ENCODE measurements around the gene SUPT20HL1. TPM values are rescaled to one million over a fixed set of nuclear protein-coding genes. Genes with fewer than 3 reads are reported as not detected.
"Not testable (repeated sequence)": the region's sequence is repeated elsewhere in the genome, so short reads cannot be mapped to it uniquely, and the experiment has no call there.

The SUPT20HL1 gene
- total RNA-seq, 1 experiment from 2014 or later, result not detected

DNA sequence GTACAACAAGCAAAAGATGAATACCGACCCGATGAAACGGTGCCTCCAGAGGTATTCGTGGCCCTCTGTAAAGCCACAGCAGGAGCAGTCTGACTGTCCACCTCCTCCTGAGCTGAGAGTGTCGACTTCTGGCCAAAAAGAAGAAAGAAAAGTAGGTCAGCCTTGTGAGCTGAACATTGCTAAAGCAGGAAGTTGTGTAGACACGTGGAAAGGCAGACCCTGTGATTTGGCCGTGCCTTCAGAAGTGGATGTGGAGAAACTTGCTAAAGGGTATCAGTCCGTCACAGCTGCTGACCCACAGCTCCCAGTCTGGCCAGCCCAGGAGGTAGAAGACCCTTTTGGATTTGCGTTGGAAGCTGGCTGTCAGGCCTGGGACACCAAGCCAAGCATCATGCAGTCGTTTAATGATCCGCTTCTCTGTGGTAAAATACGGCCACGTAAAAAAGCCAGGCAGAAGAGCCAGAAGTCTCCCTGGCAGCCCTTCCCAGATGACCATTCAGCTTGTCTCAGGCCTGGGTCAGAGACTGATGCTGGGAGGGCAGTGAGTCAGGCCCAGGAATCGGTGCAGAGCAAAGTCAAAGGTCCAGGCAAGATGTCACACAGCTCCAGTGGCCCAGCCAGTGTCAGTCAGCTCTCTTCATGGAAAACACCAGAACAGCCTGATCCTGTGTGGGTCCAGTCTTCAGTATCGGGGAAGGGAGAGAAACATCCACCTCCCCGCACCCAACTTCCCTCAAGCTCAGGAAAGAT is 3.2 kb downstream of the SUPT20HL1 start:
- not testable (repeated sequence) for DNase-seq (ENCODE audit: low spot score)

DNA sequence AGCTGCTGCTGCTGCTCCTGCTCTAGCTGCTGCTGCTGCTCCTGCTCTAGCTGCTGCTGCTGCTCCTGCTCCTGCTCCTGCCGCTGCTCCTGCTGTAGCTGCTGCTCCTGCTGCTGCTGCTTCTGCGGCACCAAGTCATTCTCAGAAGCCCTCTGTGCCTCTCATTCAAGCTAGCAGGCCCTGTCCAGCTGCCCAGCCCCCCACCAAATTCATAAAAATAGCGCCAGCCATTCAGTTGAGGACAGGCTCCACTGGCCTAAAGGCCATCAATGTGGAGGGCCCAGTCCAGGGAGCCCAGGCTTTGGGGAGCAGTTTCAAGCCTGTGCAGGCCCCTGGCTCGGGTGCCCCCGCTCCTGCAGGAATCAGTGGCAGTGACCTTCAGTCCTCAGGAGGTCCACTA is 3.9 kb downstream of the SUPT20HL1 start:
- DNase-seq (ENCODE audit: low spot score), result no peak

DNA sequence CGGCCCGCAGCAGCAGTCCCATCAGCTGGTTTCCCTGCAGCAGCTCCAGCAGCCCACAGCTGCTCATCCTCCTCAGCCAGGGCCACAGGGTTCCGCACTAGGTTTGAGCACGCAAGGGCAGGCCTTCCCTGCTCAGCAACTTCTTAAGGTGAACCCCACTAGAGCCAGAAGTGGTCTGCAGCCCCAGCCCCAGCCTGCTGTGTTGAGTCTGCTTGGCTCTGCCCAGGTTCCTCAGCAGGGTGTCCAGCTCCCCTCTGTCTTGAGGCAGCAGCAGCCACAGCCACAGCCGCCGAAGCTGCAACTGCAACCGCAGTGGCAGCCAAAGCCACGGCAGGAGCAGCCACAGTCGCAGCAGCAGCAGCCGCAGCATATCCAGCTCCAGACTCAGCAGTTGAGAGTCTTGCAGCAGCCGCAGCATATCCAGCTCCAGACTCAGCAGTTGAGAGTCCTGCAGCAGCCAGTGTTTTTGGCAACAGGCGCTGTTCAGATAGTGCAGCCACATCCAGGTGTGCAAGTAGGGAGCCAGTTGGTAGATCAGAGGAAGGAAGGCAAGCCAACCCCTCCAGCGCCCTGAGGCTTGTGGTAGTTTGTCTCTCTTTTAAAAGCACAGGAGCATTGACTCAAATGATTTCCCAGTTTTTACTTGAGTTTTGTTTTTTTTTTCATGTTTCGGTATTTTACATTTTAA is 4.6 kb downstream of the SUPT20HL1 start:
- no peak for DNase-seq (ENCODE audit: low spot score)

- not testable (repeated sequence) for DNase-seq (ENCODE audit: low spot score)
These were observed 6.4 kb downstream of the SUPT20HL1 start for GRCh38 chrX:24366762-24367400.

DNA sequence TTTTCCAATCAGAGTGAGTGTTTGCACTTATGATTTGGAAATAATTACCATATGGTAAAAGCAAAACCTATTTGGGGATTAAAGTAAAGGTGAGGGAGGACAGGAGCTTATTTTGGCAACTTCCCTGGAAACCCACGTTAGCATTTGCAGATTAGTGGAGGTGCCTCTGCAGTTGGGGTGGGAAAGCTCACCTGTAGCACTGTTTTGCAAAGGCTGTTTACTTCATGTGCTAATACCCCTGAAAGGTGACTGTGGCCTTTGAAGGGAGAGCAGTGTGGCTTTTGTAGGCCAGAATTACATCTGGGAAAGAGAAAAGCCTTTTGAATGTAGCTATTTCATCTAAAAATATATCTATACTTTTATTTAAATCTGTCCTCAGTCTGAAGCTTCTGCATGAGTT is 9.4 kb downstream of the SUPT20HL1 start:
- no peak for DNase-seq (ENCODE audit: low spot score)

DNA sequence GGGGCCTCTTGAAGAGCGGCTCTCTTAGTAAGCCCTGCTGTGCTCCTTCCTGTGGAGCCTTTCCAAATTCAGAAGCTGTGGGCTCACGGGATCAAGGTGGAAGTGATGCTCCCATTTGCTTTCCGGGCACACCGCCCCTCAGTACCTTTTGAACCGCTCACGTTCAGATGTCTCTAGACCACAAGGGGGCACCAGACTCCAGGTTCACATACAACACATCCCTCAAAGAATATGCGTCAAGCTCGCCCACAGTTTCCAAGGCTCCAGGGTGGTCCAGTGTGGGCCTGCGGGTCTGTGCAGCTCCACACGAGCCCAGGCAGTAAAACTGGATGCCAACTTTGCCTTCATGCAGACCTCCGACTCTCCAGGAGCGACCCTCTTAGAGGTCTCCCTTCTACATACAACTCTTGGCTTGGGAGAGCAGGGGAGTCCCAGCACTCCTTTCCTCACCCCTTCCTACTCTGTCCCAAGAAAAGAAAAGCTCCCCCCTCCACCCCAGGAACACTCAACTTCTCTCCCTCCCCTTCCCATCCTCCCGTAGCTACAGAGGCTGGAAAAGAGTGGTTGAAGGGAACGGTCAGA is 11.0 kb downstream of the SUPT20HL1 start:
- peak; percentile 44 for DNase-seq (ENCODE audit: low spot score)

GRCh38 chrX:24372021-24372763 is 11.8 kb downstream of the SUPT20HL1 start:
- no peak for DNase-seq (ENCODE audit: low spot score)

DNA sequence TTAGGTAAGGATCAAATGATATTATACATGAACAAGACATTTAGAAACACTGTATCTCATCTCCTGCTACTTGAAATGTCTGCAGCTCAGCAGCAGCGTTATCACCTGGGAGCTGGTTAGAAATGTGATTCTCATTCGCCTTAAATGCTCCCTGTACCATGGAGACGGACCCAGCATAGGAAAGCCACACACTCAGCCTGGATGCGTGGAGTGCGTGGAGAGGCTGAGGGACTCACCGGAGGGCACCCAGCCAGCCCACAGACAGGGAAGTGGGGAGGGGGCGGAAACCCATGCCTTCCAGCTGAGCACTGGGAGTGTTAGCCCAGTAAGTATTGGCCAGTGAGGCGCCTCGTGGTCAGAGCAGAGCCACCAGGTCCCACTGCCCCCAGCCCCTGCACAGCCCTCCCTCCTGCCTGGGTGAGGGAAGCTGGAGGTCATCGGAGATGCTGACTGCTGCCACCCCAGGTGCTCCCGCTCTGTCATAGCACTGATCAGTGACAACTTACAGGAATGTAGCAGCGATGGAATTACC is 15.2 kb downstream of the SUPT20HL1 start:
- no peak for DNase-seq (ENCODE audit: low spot score)

GRCh38 chrX:24376403-24376802 is 16.0 kb downstream of the SUPT20HL1 start:
- no peak for DNase-seq (ENCODE audit: low spot score)

DNA sequence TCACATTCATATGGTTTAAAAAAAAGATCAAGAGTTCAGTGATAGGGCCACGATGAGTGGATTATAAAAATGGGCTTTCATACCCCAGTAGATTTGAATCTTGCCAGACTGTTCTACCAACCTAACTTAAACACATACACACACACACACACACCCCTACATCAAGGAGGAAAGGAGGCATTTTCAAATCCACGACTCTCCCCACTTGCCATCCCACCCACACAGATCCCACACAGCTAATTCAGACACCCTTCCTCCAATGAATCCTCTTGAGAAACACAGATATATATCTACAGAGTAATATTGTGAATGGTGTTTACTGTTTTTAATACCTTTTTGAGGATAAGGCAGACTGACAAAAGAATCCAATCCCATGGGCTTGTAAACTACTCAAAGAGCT is 16.8 kb downstream of the SUPT20HL1 start:
- no peak for DNase-seq (ENCODE audit: low spot score)

DNA sequence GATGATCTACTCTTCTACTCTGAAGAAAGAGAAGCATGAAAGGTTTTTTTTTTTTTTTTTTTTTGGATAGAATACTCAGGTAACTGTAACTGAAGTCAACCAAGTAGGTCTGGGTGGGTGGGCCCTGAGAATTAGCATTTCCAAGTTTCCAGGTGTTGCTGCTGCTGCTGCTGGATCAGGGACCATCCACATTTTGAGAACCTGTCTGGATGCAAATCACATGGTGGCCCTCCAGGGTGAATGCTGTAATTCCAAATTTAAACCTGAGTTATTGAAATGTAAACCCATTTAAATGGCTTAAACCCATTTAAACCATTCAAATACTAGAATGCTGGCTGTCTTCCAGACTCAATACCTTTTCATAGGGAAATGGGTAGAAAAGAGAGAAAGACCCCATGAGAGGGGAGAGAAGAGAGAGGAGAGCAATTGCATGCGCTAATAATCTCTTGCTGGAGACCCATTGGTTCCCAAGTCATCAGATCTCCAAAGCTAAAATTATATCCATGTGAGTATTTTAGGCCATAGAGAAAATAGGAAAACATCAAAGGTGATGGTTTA is 17.6 kb downstream of the SUPT20HL1 start:
- no peak for DNase-seq (ENCODE audit: low spot score)

GRCh38 chrX:24378706-24379105 is 18.3 kb downstream of the SUPT20HL1 start:
- DNase-seq (ENCODE audit: low spot score), result no peak

- no peak for DNase-seq (ENCODE audit: low spot score)
These were observed 20.1 kb downstream of the SUPT20HL1 start for GRCh38 chrX:24380262-24381187.

- not testable (repeated sequence) for DNase-seq (ENCODE audit: low spot score)
These were observed 21.9 kb downstream of the SUPT20HL1 start for GRCh38 chrX:24382315-24382714.

DNA sequence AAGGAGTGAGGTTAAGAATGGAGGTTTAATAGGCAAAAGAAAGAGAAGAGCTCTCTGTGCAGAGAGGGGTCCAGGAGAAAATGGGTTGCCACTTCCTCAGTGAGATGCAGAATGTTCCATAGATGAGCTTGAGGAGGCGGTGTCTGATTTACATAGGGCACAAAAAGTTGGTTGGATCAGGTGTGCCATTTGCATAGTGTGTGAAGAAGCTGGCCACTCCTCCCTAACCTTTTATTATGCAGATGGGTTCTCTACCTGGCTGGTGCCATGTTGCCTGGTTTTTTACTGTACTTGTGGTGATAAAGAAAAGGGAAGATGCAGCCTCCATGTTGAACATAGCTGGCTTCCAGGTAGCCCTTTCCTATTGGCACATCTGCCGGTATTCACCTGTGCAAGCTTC is 27.3 kb downstream of the SUPT20HL1 start:
- DNase-seq (ENCODE audit: low spot score), result no peak

DNA sequence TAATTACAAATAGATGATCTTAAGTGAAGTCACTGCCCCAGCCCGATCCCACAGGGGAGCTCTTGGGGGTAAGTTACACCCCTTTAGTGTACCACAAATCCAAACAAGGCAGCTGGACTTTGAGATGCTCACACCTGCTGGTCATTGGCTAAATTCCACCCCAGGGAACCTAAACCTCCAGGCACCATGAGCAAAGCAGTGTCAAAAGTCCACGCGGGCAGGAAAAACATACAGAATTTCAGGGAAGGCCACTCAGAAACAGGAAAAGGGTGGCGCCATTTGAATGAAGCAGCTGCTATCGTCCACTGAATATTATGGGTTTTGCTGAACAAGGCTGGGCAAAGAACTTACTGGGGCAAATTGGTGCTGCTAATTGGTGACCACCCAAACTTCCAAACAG is 30.9 kb downstream of the SUPT20HL1 start:
- DNase-seq (ENCODE audit: low spot score), result no peak

- no peak for DNase-seq (ENCODE audit: low spot score)
These were observed 31.4 kb downstream of the SUPT20HL1 start for GRCh38 chrX:24391843-24392242.

- no peak for DNase-seq (ENCODE audit: low spot score)
These were observed 32.3 kb downstream of the SUPT20HL1 start for GRCh38 chrX:24392709-24393108.

DNA sequence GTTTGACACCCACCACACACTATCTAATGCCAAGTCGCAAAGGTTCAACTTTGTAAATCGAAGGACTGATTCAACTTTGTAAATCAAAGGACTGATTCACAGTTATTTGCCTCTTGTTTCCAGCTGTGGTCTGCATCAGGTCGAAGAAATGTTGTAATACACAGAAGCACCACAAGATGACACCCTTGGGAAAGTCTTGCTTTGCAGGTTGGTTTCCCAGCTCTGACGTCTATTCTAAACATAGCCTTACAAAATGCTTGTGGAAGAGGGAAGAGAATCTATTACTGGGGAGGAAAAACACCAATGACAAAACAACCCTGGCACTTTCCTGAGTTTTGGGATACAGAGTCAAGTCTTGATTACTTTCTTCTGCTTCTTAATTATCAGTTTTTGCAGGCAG is 35.3 kb downstream of the SUPT20HL1 start:
- peak; percentile 76 for DNase-seq (ENCODE audit: low spot score)
